ENCODE measurements around the gene GPR18.
"Not testable (repeated sequence)": the region's sequence is repeated elsewhere in the genome, so short reads cannot be mapped to it uniquely, and the experiment has no call there.

GPR18 gene

GRCh38 chr13:99266827-99267226, 8.6 kb upstream of the GPR18 start:
- DNase-seq (ENCODE audit: low spot score) = no peak

DNA sequence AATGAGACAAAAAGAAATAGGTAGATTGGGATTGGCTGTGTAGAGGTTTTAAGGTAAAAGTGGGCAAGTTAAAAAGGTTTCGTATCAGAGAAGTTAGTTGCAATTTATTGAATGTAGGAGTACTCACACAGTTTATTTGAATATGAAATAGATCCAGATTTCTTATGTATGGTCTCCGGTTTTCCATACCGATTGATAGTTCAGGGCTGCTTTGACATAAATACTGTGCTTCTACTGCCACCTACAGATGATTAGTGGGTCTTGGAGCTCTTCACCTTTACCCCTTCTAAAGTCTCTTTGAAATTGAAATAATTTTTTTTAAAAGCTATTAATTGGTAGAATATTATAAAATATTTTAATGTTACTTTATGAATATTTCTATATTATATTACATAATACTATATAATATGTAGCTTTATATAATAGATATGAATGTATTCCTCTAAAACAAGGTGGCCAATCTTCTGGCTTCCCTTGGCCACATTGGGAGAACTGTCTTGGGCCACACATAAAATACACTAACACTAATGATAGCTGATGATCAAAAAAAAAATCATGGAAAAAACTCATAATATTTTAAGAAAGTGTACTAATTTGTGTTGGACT, 7.7 kb upstream of the GPR18 start:
- peak; percentile 25 for DNase-seq (ENCODE audit: low spot score)

GRCh38 chr13:99265162-99265800, 7.1 kb upstream of the GPR18 start:
- no peak for DNase-seq (ENCODE audit: low spot score)

DNA sequence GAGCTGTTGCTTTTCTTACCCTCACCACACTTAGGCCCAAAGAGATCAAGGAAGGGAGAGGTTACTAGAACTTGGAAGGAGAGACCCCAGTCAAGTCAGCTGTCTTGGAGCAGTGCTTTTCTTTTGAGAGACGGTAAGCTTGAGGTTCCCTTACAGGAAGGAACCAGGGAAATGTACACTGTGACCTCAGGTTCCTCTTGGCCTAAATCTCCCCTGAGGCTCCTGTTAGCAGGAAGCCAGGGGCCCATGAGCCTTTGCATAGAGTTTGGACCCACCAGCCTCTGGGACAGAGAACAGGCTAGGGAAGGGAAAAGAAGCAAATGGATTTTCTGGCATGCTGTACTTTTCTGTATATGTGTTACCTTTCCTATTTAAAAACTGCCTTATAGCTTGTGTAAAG, 5.9 kb upstream of the GPR18 start:
- DNase-seq (ENCODE audit: low spot score) = no peak

DNA sequence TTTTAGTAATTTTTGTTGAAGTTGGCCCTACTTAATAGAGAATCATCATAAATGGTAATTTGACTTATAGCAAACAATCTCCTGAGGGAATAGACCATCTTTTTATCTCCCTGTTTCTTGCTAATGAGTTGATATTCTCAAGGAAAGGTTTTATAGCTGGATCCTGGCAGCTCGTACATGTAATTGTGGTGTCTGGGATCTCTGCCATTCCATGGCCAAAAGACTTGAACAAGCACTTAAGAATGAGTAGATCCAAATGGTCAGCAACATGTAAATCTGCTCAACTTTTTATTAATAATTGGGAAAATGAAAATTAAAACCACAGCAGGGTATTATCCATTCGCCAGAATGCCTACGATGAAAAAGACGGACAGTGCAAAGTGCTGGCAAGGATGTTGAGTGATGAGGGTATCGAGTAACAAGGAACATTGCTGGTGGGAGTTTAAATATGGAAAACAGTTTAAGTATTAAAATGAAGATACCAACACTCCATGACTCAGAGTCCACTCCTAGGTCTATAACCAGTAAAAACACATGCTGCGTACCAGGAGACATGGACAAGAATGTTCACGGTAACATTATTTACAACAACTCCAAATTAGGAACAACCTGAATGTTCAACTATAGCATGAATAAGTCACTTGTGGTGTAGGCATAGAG, 5.1 kb upstream of the GPR18 start:
- DNase-seq (ENCODE audit: low spot score) = no peak

- DNase-seq (ENCODE audit: low spot score) = no peak
Measured at GRCh38 chr13:99261059-99261458, 2.9 kb upstream of the GPR18 start.

DNA sequence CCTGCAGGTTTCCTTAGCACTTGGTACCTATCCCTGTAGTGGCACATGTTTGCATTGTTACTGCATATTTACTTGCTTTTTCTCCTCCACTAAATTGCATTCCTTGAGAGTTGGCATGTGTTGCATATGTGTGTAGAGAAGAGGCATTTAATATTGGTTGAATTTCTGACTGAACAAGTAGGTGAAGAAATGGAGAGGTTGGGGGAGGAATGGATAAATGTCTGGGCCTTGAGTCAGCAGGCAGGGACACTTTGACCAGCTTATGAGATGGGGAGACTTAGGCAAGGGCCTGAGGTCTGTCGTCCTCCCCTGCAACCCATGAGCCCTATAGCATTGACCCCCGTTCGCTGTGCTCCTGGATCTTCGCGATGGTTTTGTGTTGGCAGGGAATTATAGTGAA, 2.0 kb upstream of the GPR18 start:
- DNase-seq (ENCODE audit: low spot score) = no peak

- no peak for DNase-seq (ENCODE audit: low spot score)
Measured at GRCh38 chr13:99258946-99259345, 767 bp upstream of the GPR18 start.

- DNase-seq (ENCODE audit: low spot score) = no peak
Measured at GRCh38 chr13:99257291-99257690, 888 bp downstream of the GPR18 start.

DNA sequence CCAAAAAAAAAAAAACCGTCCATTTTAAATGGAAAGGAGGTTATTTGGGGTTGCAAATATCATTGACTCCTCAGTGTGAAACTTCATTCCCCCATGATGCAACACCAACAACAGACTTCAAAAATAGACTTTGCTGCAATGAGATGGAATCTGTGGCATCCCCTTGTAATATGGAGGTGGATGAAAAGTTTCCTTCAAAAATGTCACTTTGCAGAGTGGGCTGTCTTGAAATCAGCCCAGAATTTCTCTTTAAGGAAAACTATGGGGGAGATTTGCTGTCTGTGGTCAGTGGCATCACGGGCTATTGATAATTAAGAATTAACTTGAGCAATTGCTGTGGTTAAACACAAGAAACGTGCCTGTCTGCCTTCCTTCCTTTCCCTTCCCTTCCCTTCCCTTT, 1.5 kb downstream of the GPR18 start:
- no peak for DNase-seq (ENCODE audit: low spot score)

DNA sequence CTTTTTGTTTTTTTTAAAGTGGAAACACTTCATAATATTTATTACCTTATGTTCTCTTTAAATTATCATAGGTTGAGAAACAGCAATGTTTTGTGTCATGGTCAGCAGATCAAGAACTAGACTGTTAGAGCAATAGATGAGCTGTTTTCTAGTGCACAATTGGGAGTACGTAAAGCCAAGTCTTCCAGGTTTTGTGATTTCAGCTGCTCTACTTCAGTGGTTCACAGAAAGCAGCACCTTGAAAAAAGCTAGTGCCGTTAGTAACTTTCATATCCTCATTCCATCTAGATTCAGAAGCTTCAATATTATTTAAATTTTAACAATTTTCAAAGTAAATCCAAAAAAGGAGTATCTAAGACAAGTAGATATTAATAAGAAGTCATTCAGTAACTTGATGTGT, 1.9 kb downstream of the GPR18 start:
- DNase-seq (ENCODE audit: low spot score) = no peak

GRCh38 chr13:99255271-99255670, 2.9 kb downstream of the GPR18 start:
- no peak for DNase-seq (ENCODE audit: low spot score)

GRCh38 chr13:99254830-99255229, 3.3 kb downstream of the GPR18 start:
- no peak for DNase-seq (ENCODE audit: low spot score)

DNA sequence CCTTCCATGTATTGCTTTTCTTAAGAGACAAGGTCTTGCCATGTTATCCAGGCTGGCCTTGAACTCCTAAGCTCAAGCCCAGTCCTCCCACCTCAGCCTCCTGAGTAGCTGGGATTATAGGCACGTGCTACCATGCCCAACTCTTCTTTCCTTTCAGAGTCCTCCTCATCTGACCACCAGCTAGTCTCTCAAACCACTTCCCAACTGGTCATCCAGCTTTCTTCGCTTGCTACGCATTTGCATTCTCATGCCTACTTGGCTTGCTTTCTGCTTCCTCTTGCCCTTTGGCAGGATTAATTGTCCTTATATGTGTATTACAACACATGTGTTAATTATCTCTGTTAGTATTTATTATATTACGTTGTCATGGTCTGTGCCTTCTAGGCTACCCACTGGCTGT, 6.3 kb downstream of the GPR18 start:
- DNase-seq (ENCODE audit: low spot score) = no peak

DNA sequence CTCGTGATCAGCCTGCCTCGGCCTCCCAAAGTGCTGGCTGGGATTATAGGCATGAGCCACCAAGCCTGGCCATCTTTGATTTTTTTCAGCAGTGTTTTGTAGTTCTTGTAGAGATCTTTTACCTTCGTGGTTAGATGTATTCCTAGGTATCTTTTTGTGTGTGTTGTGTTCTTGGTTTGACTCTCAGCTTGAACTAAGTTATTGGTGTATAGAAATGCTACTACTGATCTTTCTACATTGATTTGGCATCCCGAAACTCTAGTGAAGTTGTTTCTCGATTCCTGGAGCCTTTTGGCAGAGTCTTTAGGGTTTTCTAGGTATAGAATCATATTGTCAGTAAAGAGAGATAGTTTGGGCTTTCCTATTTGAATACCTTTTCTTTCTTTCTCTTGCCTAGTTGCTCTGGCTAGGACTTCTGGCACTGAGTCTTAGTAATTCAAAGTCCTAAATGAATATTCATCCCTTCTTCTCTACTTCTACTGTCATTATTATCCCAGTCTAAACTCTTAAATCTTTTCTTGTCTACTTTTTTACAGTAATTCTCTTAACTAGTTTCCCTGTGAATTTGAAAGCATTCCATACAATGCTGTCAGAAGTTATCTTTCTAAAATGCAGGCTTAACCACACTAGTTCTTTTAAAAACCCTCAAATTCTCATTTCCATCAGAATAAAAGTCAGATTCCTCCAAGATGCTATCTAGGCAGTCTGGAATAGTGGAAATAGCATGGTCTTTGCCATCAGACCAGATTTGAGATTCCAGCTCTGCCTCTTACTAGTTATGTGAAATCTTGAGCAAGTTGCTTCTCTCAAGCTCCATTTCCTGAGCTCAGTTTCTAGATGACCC, 7.0 kb downstream of the GPR18 start:
- no peak for DNase-seq (ENCODE audit: low spot score)

GRCh38 chr13:99249606-99250005, 8.6 kb downstream of the GPR18 start:
- DNase-seq (ENCODE audit: low spot score) = not testable (repeated sequence)

GRCh38 chr13:99249178-99249577, 9.0 kb downstream of the GPR18 start:
- not testable (repeated sequence) for DNase-seq (ENCODE audit: low spot score)

DNA sequence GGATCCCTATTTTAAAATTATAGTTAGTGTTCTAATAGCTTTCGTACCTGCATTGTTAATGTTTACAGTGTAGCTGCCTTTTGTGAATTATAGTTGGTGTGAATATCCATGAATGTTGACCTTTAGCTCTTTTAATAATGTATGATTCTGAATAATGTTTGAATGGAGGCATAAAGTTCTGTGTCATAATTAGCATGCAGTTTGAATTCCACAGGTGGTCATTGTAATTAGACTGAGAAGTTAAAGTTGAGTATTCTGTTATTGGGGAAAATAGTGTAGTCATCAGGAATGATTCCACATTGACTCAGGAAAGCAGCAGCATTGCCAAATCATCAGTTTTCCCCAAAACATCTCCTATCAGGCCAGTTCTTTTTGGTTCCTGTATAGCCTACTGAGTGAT, 12.1 kb downstream of the GPR18 start:
- no peak for DNase-seq (ENCODE audit: low spot score)

GRCh38 chr13:99237981-99238662, 20.1 kb downstream of the GPR18 start:
- DNase-seq (ENCODE audit: low spot score) = no peak

DNA sequence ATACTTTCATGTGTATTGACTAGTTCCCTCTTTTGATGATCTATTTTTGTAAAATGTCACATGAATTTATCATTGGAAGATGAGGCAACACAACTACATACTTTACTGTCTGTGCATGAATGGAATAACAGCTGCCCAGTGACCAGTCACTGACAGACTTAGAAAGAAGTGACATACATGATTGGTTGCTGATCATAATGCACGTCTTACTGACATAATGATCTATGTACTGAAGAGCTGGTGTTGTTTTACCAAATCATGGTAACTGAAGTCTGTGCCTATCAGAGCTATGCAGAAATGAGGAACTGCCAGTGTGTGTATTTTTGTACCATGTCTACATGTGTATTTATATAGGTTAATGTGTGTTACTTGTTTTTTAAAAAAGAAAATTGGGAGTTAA, 26.5 kb downstream of the GPR18 start:
- no peak for DNase-seq (ENCODE audit: low spot score)

- no peak for DNase-seq (ENCODE audit: low spot score)
Measured at GRCh38 chr13:99230991-99231390, 27.2 kb downstream of the GPR18 start.

DNA sequence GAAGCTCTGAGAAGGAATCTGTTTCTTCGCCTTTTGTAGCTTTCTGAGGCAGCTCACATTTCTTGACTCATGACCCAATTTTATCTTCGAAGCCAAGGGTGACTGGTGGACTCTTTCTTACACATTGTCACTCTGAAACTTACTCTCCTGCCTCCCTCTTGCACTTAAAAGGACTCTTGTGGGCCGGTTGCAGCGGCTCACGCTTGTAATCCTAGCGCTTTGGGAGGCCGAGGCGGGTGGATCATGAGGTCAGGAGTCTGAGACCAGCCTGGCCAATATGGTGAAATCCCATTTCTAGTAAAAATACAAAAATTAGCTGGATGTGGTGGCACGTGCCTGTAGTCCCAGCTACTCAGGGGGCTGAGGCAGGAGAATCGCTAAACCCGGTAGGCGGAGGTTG, 27.6 kb downstream of the GPR18 start:
- DNase-seq (ENCODE audit: low spot score) = not testable (repeated sequence)

Data from SK-N-DZ (cell line).